ENCODE results near the gene CCDC9B. TPM values are rescaled to one million over a fixed set of nuclear protein-coding genes. Genes with fewer than 3 reads are reported as not detected.
A peak's percentile ranks its signal among the peaks of the same experiment; 100 is the strongest.

The CCDC9B gene
- total RNA-seq, 1 donor from 2014 or later, result 71.4 TPM

DNA sequence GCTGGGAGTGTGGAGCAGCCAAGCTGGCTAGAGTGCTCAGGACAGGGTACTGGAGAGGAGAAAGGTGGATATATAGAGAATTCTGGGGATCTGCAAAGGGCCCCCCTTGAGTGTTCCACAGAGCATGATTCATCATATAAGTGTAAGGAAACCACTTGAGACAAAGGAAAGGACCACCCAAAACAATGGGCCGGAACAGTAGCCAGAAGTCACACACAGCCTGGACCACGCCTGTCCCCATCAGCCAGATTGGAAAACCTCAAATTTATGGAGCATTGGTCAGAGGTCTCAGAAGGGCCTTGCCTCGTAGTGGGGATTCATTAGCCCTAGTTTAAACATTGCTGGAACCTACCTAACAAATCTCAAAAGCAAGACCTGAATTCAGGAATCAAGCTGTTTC, 36.9 kb upstream of the CCDC9B start:
- H3K27ac ChIP-seq, result no peak overlapping the region
- DNase-seq (no peak), ATAC-seq (no peak)
- no peaks in the 10 kb centered on the region for H3K9me3 ChIP-seq
- H3K4me3 ChIP-seq, result no peak overlapping the region
- H3K27me3 ChIP-seq (ENCODE audit: low read depth), result no peaks in the 10 kb centered on the region
- TF ChIP-seq, protein P1, sequence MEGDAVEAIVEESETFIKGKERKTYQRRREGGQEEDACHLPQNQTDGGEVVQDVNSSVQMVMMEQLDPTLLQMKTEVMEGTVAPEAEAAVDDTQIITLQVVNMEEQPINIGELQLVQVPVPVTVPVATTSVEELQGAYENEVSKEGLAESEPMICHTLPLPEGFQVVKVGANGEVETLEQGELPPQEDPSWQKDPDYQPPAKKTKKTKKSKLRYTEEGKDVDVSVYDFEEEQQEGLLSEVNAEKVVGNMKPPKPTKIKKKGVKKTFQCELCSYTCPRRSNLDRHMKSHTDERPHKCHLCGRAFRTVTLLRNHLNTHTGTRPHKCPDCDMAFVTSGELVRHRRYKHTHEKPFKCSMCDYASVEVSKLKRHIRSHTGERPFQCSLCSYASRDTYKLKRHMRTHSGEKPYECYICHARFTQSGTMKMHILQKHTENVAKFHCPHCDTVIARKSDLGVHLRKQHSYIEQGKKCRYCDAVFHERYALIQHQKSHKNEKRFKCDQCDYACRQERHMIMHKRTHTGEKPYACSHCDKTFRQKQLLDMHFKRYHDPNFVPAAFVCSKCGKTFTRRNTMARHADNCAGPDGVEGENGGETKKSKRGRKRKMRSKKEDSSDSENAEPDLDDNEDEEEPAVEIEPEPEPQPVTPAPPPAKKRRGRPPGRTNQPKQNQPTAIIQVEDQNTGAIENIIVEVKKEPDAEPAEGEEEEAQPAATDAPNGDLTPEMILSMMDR (IDR thresholded peaks at IDR 0.05), result no peak
- no peaks in the 10 kb centered on the region for H3K36me3 ChIP-seq
- intact Hi-C loops (cut with DNase I), result no loop called here
- H3K4me1 ChIP-seq, result peaks cover 39% of the 10 kb centered on the region

DNA sequence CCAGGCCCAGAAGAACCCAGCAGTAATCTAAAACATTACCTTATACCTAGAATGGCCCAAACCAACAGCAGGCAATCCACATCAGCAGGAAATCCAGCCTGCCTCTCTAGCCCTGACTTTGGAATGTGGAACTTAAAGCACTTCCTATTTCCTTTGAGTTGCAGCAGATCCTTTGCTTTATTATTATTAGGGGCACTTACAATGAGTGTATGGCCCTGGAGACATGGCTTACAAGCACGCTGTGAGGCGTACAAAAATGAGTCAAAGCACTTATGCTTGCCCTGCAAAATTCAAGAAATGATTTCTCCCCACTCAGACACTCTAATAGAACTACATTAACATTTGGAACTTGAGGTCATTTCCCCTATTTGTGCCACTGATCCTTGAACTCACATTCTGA, 32.2 kb upstream of the CCDC9B start:
- Histone ChIP-seq H3K36me3 (no peaks in the 10 kb centered on the region), H3K4me3 (no peak overlapping the region), H3K9me3 (no peaks in the 10 kb centered on the region), H3K27ac (no peak overlapping the region), H3K4me1 (peaks cover 27% of the 10 kb centered on the region), H3K27me3 (ENCODE audit: low read depth) (no peaks in the 10 kb centered on the region)
- no peak for DNase-seq
- TF ChIP-seq, protein P1 (IDR thresholded peaks at IDR 0.05), result no peak
- peak in 1 of 2 donors; percentile 3 for ATAC-seq
- intact Hi-C loops (cut with DNase I), result no loop called here

DNA sequence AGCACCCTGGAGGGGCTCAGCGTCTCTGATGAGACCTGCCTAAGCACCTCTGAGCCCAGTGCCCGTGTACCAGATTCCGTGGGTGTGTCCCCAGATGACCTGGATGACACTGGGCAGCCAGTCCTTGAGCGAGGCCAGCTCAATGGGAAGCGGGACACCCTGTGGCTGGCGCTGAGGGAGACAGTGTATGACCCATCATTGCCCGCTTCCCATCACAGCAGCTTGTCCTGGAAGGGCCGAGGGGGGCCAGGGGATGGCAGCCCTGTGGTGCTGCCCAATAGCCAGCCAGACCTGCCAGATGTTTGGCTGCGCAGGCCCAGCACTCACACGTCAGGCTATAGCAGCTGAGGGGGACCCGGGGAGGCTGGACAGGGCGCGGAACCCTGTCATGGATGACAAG, 29.2 kb upstream of the CCDC9B start:
- TF ChIP-seq, protein P1 (IDR thresholded peaks at IDR 0.05), result no peak
- no peak overlapping the region for H3K4me3 ChIP-seq
- no peaks in the 10 kb centered on the region for H3K36me3 ChIP-seq
- no peaks in the 10 kb centered on the region for H3K9me3 ChIP-seq
- ATAC-seq, result no peak
- intact Hi-C loops (cut with DNase I), result no loop called here
- H3K4me1 ChIP-seq, result peaks cover 29% of the 10 kb centered on the region
- H3K27ac ChIP-seq, result no peak overlapping the region
- no peak for DNase-seq
- no peaks in the 10 kb centered on the region for H3K27me3 ChIP-seq (ENCODE audit: low read depth)

DNA sequence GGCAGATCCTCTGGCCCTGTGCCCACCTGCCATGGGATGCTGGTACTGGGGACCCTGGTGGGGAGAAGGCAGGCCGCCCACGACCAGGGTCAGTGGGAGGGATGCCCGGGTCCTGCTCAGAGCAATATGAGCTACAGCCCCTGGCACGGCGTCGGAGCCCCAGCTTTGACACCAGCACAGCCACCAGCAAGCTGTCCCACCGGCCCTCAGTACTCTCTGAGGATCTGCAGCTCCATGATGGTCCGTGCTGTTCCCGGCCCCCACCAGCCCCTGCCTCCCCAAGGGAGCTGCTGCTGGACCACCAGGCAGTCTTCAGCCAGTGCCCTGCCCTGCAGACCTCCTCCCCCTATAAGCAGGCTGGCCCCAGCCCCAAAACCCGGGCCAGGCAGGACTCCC, 28.7 kb upstream of the CCDC9B start:
- Histone ChIP-seq H3K27me3 (ENCODE audit: low read depth) (no peaks in the 10 kb centered on the region), H3K36me3 (no peaks in the 10 kb centered on the region), H3K4me3 (no peak overlapping the region), H3K4me1 (peaks cover 29% of the 10 kb centered on the region), H3K27ac (no peak overlapping the region), H3K9me3 (no peaks in the 10 kb centered on the region)
- intact Hi-C loops (cut with DNase I), result no loop called here
- DNase-seq (no peak), ATAC-seq (no peak)
- TF ChIP-seq, protein P1 (IDR thresholded peaks at IDR 0.05), result no peak

DNA sequence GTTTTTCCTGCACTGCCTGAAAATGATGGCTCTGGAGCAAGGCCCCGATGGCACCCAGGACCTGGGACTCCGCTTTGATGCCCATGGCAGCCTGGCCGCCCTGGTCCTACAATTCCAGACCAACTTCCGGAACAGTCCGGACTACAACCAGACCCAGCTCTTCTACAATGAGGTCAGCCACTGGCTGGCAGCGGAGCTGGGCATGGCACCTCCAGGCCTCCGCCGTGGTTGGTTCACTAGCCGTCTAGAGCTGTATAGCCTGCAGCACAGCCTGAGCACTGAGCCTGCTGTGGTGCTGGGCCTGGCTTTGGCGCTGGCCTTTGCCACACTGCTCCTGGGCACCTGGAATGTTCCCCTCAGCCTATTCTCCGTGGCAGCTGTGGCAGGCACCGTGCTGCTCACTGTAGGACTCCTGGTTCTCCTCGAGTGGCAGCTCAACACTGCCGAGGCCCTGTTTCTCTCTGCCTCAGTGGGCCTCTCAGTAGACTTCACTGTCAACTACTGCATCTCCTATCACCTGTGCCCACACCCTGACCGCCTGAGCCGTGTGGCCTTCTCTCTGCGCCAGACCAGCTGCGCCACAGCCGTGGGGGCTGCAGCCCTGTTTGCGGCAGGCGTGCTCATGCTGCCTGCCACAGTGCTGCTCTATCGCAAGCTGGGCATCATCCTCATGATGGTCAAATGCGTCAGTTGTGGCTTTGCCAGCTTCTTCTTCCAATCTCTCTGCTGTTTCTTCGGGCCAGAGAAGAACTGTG, 28.2 kb upstream of the CCDC9B start:
- Histone ChIP-seq H3K4me1 (peaks cover 29% of the 10 kb centered on the region), H3K27me3 (ENCODE audit: low read depth) (no peaks in the 10 kb centered on the region), H3K9me3 (no peaks in the 10 kb centered on the region), H3K36me3 (no peaks in the 10 kb centered on the region), H3K4me3 (no peak overlapping the region), H3K27ac (peak overlapping the region; percentile 4)
- TF ChIP-seq, protein P1 (IDR thresholded peaks at IDR 0.05), result no peak
- no peak for DNase-seq
- intact Hi-C loops (cut with DNase I), result no loop called here
- no peak for ATAC-seq
